ENCODE data around the gene ATXN7L1.

ATXN7L1 gene

GRCh38 chr7:105876091-105876963 lies at the start of gene ATXN7L1:
Gene ATXN7L1 (minus strand): TSS chr7:105876599. CDS start chr7:105876558, 41 bp downstream.
- DNase-seq (ENCODE audit: low read depth in 2 of 2), result peak; percentile 95 to 97

- no peak for DNase-seq (ENCODE audit: low read depth in 2 of 2)
Measured at GRCh38 chr7:105926131-105926530, 49.7 kb upstream of the ATXN7L1 start.

DNA sequence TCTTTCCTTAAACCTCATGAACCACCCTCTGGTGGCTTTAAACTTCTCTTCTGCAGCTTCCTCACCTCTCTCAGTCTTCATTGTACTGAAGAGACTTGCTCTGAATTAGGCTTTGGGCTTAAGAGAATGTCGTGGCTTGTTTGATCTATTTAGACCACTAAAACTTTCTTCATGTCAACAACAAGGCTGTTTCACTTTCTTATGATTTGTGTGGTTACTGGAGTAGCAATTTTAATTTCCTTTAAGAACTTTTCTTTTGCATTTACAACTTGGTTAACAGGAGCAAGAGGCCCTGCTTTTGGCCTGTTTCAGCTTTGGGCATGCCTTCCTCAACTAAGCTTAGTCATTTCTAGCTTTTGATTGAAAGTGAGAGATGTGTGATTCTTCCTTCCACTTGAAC lies 48.5 kb upstream of the ATXN7L1 start:
- DNase-seq (ENCODE audit: low read depth in 2 of 2), result no peak

DNA sequence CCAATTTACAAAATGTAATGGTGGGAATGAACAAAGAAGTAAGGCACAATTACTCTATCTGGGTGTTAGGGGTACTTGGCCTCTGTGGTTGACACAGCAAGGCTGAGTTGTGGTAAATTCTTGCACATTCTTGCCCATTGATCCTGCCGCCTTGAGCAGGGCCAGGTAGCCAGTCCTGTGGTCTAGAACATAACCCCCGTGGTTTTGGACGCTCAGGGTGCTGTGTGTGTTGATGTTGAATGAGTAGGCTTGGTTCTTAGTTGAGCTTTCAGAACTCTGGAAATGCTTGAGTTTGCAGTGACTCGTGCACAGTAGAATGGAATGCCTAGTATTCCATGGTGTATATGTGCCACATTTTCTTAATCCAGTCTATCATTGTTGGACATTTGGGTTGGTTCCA lies 44.4 kb upstream of the ATXN7L1 start:
- no peak for DNase-seq (ENCODE audit: low read depth in 2 of 2)

GRCh38 chr7:105917659-105918058 lies 41.3 kb upstream of the ATXN7L1 start:
- DNase-seq (ENCODE audit: low read depth in 2 of 2), result no peak

DNA sequence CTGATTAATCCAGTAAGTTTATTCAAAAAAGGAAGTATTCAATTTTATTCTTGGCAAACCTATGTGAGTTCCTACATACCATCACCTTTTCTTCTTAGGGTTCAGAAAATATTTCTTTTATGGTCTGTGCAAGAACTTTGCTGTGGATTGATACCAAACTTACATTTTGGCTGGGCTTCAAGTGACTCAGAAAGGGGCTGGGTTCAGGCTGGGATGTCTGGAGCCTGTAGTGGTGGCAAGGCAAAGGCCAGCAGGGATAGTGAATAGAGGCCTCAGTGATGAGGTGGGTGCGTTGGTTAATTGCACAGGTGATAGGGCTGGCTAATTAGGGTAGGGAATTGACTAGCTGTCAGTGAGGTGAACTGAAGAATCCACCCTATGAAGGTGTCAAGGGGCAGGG lies 40.2 kb upstream of the ATXN7L1 start:
- DNase-seq (ENCODE audit: low read depth in 2 of 2), result peak; percentile 41 to 51

GRCh38 chr7:105913947-105914346 lies 37.5 kb upstream of the ATXN7L1 start:
- DNase-seq (ENCODE audit: low read depth in 2 of 2), result no peak

DNA sequence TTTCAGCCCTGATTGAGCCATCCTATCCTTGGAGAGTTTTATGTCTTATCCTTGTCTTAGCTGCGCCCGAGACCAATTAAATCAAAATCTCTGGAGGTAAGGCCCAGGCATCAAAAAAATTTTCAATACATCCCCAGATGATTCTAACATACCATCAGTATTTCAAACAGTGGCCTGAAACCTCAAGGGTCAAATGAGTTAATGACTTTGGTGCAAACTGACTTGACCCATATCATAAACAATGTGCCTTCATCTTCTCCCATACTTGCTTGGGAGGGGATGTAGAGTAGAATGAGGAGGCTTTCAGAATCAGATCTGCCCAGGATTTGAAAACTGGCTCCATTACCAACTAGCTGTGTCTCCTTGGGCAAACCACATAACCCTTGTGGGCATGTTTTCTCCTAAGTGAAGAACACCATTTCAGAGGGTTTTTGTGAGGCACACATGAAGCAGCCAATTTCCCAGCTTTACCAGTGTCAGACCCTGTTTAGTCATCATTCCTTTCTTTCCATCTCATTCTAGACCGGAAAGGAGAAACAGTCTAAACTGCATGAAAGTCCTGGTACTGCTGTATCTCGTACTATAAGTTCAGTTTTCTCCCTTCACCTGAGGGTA lies 35.7 kb upstream of the ATXN7L1 start:
- no peak for DNase-seq (ENCODE audit: low read depth in 2 of 2)

- no peak for DNase-seq (ENCODE audit: low read depth in 2 of 2)
Measured at GRCh38 chr7:105910172-105910571, 33.8 kb upstream of the ATXN7L1 start.

DNA sequence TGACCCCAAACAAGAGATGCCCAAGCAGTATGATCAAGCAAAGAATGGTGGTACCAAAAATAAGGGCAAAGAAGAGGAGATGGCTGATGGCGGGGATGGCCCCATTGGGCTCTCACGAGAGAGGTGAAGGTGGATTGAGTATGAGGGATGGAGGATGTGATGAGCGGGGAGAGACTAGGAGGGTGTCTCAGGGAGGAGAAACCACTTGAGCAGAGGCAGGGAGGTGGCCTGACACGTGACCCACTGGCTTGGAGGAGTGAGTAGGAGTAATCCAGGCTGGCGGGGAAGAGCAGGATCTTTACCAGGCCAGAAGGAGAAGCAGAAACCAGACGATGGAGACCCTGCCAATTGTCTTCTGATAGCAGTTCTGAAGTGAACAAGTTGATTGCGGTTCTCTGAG lies 33.3 kb upstream of the ATXN7L1 start:
- no peak for DNase-seq (ENCODE audit: low read depth in 2 of 2)

- no peak for DNase-seq (ENCODE audit: low read depth in 2 of 2)
Measured at GRCh38 chr7:105907129-105907846, 30.9 kb upstream of the ATXN7L1 start.

GRCh38 chr7:105906695-105907094 lies 30.3 kb upstream of the ATXN7L1 start:
- no peak for DNase-seq (ENCODE audit: low read depth in 2 of 2)

DNA sequence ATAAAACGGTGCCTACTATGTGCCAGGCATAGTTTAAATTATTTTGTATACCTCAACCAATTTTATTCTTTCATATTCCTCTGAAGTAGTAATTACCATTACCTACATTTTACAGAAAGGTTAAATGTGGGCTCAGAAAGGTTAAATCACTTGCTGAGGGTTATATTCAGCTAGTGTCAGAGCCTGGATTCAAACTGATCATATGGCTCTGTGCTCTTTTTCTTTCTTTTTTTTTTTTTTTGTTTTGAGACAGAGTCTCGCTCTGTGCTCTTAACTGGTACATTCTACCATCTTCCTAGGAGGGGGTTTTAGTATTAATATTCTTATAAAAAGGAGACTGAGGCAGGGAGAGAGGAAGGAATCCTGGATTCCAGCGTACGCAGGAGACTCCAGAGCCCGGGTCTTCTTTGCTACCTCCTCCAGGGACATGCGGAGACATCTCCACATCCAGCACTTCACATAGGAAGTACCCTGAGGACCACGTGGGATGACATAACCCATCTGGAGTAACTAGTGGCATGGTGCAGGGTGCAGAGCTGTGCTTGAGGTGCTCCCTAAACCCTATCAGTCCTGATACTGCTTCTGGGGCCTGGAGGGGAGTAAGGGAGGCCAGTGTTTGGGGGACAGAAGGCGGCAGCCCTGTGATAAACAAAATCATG lies 29.6 kb upstream of the ATXN7L1 start:
- DNase-seq (ENCODE audit: low read depth in 2 of 2), result no peak

DNA sequence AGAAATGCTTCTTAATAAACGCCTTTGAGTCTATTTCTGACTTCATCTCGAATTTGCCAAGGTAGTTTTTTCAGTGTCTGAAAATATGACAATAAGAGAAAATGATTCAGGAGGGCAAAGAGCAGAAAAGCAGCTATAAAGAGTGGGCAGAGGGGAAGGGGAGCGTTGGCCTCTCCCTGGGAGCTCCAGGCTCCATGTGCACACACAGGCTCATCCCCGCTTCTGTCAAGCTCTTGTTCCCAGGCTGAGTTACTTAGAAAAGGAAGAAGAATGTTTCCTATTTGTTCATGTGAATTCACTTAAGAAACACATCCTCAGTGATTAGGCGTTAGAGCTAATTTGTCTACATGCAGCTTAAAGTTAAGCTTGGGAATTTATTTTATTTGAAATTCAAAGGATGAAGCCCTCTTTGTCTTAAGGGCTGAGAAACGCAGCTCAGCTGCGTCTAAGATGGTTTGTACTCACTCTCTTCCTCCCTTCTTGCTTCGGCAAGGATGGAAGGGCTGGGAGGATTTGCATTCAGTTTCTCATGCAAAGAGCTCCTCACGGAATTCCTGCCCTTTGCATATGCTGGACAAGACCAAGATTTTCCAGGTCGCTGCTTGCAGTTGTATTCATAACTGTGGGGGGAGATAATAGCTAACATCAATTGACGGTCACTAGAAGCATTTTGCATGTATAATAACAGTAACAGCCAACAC lies 29.0 kb upstream of the ATXN7L1 start:
- DNase-seq (ENCODE audit: low read depth in 2 of 2), result no peak

- DNase-seq (ENCODE audit: low read depth in 2 of 2), result no peak
Measured at GRCh38 chr7:105904064-105904463, 27.7 kb upstream of the ATXN7L1 start.

GRCh38 chr7:105902325-105902911 lies 26.0 kb upstream of the ATXN7L1 start:
- DNase-seq (ENCODE audit: low read depth in 2 of 2), result no peak

GRCh38 chr7:105897999-105898398 lies 21.6 kb upstream of the ATXN7L1 start:
- DNase-seq (ENCODE audit: low read depth in 2 of 2), result no peak

DNA sequence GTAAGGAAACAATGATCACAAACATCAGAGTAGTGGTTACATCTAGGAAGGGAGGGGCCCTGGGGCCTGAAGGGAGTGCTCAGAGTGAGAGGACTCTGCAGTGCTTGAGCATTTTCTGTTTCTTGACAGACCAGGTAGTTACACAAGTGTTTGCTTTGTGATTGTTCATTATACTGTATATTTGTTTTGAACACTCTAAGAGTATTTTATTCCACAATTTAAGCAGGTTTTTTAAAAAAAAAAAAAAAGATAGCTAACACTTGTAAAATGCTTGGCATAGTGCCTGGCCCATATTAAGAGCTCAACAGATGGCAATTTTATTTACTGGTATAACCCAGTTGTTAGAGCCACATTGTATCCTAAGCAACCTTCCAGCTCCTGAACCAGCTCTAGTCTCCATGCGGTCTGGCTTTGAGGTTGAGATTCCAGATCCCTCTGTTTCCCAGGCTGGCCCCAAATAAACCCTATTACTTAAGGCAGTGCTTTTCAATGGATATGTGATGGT lies 20.1 kb upstream of the ATXN7L1 start:
- no peak for DNase-seq (ENCODE audit: low read depth in 2 of 2)

- DNase-seq (ENCODE audit: low read depth in 2 of 2), result no peak
Measured at GRCh38 chr7:105894131-105894530, 17.7 kb upstream of the ATXN7L1 start.

DNA sequence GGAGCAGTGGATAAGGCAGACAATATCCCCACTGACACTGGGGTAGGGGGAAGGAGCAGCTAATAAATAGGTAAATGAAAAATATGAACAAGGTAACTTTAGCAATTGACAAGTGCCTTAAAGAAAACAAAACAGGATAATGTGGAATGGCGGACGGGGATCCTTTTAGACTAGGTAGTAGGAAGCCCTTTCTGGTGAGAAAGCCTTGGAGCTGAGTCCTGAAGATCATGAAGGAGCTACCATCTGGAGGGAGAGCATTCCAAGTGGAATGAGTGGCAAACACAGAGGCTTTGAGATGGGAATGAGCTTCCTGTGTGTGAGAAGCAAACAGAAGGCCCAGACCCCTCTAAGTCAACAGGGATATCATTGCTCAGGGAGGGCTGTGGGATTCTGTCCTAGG lies 16.0 kb upstream of the ATXN7L1 start:
- DNase-seq (ENCODE audit: low read depth in 2 of 2), result no peak
